GM21447 (cell line): ENCODE measurements around the gene NFIX.

Experiments
- ATAC-seq: cut with Tn5 transposase; IDR thresholded peaks from one replicate; pipeline ENCODE4 v1.9.1; 2021; ENCODE audit not compliant: unreplicated experiment

Gene NFIX

DNA sequence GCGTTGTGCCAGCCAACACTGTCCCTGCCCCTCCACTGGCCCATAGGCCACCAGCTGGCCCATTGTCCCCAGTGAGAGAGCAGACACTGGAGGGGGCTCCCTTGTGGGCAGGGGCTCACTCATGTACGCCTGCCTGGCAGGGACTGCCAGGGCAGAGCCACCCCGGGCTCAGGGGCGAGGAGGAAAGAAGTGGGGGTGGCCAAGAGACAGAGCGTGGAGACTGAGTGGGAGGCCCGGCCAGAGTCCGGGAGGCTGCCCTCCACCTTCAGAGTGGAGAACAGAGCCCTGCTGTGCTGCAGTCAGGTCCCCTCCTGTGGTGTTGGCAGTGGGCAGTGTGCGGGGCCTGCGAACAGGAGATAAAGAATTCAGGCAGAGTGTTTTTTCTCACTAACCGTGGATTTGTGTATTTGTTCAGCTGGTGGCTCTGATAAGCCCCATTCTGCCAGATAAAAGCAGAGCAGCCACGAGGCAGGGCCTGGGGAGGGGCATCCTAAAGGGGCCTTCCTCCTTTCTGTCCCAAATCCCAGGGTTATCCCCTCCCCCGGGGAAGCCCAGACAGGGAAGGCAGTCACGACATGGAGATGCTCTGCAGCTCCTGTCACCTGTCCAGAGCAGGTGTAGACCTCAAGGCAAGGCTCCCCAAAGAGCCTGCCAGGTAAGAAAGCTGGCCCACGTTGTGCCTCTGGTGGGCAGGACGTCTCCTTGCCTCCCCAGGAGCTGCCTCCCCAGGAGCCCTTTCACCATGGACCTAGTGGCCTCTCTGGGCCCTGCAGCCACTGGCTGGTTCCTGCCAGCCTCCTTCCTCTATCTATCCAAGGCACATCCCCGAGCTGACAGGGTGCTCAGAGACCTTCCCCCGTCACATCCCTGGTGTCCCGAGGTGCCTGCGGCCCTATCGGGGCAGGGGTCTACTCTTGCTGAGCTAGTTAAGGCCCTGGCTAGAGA is 74.4 kb downstream of the NFIX start:
- ATAC-seq = no peak

DNA sequence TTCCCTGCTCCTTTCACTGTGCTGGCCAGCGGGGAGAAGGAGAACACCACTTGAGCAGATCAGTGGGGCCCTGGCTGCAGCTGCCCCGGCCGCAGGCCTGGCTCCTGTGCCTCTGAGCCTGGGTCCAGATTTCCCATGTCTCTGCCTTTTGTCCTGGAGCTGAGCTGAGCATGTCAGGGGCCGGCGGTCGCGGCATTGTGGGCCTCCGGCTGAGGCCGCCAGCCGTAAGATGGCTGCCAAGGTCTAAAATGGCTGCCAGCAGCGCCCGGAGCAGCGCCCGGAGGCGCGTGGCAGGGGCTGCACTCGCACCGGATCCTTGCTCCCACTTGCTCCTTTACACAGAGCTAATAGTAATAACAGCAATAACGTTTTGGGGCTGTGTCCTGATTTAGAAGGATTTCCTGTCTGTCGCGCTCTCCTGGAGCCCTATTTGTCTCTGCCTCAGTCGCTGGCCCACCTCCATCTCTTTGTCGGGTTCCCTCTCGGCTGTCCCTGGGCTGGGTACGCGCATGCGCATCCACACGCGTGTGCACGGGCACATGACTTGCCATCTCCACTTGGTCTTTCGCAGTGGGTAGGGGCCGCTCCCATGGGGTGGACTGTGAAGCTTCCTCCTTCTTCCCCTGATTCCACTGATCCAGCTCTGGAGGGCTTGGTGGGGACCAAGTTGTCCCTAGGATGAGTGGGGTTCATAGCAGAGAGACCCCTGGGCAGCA is 75.3 kb downstream of the NFIX start:
- ATAC-seq = no peak

DNA sequence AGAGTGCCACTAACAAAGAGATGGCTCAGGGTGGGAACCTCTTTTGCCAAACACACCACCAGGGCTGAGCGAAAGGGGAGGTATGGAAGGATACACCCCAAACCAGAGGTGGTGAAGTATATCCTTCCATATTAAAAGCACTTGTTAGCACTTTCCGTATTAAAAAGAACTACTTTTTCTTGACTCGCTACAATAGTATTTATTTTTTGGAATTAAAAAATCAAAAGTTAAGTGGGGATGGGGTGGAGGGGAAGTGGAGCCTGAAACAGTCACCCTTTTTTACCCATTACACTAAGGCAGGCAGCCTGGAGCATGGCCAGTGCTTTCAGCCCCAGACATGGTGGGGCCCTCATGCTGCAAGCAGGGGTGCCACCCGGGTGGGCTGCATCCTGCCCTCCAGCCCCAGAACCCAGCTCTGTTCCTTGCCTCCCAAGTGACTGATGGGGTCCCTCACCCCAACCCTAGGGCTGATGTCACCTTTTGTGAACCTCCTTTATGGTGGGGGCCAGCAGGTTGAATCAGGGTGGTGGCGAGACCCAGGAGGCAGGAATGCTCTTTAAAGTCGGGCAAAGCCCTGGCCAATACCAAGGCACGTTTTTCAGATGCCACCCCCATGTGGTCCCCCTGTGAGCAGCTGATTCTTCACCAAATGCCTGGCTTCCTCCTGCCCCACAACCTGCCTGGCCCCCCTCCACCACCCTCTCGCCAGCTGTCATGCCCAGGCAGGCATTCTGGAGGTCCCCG is 76.3 kb downstream of the NFIX start:
- ATAC-seq = no peak

DNA sequence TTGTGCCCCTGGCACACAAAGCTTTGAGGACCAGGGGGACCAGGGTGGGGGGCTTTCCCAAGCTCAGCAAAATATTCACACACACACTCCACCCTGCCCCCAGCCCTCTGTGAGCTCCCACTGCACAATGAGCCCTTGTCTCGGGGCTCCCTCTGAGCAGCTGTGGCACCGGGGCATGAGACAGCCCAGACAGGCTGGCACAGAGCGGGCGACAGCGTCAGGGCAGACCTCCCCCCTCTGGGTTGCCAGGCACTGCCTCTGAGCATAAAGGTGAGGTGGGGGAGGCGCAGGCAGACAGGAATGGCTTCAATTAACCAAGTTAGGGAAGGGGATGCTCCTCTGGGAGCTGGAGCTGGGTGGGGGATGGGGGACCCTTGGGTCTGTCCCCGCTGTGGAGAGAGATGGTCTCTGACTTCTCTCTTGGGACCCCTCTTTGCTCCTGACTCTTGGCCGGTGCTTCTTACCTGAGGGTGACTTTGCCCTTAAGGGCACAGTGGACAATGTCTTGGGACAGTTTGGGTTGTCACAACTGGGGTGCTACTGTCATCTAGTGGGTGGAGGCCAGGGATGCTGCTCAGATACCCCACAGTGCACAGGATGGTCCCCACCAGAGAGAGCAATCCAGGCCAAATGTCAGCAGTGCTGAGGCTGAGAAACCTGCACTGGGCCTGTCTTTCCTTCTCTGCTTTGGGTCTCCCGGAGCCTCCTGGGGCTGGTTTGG is 77.1 kb downstream of the NFIX start:
- ATAC-seq = no peak

DNA sequence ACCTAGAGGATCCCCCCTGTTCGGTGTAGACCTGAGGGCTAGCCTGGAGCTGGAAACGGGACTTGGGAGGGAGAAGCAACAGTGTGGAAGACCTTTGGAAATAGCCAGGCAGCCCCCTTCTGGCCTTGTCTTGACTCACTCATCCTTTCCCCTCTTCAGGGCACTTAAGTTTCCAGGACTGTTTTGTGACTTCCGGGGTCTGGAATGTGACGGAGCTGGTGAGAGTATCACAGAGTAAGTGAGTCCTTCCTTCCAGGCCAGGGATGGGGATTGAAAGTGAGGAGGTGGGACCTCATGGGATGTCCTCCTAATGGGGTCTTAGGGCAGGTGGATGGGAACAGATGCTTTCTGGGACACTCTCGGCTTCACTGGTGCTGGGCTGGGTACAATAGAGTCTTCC is 78.0 kb downstream of the NFIX start:
- ATAC-seq = no peak

DNA sequence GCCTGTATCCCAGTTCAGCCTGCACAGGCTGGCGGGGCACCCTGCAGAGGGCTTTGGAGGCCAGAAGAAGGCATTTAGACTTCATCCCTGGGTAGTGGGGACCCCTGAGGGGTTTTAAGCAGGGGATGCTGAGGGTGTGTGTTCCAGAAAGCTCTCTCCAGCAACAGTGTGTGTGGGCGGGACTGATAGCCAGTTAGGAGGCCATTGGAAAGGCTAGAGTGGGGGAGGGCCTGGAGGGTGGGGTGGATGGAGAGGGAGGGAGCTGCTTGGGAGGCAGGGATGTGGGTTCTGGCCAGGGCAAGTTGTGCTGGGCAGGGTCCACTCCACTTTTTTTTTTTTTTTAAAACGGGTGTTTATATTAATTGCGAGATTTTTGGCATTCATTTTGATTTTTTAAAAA is 79.1 kb downstream of the NFIX start:
- ATAC-seq = no peak

DNA sequence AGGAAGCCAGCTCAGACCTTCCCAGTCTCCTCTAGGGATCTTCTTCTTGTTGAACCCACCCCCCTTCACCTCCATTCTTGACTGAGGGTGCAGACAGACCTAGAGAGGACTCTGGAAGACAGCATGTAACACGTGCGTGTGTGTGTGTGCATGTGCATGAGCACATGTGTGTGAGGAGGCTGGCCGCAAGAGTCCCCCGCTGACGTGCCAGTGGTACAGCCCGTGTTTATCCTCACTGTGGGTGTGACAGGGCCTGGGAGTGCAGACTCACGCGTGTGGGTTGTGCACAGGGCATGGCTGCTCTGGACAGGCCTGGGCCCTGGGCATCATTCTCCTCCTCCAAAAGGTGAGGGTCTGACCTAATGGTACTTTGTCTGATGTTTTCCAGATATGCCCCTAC is 81.0 kb downstream of the NFIX start:
- ATAC-seq = no peak

DNA sequence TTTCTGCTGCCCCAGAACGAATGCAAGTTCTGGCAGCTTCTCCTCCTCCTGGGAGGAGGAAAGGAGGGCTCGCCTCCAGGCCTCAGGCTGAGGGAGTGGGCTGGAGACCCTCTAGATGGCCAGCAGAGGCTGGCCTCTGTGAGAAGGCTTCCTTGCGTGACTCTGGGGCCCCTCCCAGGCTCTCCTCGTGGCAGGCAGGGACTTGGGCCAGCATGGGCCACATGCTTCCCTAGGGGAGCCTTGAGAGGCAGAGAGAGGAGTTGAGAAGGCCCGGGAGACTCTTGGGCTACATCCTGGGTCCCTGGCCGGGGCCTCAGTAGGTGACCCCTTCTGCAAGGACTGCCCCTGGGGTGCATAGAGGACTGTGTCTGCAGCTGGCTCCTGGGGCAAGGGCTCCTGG is 81.5 kb downstream of the NFIX start:
- ATAC-seq = no peak

DNA sequence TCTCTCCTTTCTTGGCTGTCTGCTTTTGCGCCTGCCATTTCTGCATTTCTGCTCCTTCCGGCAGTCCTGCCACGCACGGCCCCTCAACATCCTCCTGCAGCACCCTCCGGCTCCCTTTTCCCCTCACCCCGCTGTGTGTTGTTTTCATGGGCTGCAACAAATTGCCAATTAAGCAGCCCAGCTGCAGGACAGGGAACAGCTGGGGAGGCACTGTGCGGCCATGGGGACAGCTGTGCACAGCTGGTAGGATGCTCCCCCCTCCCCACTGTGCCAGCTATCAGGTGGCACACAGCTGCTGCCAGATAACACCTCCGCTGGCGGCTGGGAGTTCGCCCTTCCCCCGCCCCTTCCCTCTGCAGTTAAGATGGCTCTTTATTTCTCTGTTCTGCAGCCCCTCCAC is 82.0 kb downstream of the NFIX start:
- no peak for ATAC-seq

DNA sequence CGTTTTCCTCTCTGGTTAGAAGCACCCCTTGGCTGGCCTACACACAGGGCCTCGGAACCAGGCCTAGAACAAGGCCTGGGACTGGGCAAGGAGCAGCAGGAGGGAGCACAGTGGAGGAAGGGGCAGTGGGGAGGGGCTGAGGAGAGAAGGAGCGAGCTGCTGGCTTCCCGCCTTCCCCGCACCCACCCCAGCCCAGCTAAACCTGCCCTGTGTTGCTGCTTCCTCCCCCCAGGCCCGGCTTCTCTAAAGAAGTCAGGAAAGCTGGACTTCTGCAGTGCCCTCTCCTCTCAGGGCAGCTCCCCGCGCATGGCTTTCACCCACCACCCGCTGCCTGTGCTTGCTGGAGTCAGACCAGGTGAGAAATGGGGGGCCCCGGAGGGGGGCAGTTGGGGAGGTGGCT is 83.1 kb downstream of the NFIX start:
- no peak for ATAC-seq

DNA sequence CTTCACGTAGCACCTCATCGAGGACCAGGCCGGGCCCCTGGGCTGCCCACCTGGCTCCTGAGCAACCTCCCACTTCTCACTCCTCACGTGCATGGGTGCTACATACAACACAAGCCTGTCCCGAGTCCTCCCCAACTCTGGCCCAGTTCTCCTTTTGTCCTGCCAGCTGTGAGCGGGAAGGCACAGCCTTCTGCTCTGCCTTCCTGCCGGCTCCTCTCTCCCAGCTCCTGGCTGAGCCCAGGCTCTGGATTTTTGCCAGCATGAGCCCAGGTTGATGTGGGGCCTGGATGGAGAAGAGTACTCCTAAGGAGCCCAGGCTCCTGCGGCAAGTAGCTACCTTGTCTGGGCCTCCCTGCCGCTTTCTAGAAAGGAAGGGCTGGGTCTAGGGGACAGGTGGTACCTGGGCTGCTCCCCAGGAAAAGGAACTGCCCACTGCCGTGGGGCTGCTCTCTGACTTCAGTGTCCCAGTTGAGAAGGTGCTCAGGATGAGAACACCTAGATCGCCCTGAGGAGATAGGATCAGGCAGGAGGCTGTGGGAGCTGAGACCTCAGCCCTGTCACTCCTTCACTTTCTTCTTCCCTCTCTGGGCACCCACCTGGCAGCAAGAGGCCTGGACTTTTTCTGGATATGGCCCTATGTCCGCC is 83.7 kb downstream of the NFIX start:
- ATAC-seq = no peak

DNA sequence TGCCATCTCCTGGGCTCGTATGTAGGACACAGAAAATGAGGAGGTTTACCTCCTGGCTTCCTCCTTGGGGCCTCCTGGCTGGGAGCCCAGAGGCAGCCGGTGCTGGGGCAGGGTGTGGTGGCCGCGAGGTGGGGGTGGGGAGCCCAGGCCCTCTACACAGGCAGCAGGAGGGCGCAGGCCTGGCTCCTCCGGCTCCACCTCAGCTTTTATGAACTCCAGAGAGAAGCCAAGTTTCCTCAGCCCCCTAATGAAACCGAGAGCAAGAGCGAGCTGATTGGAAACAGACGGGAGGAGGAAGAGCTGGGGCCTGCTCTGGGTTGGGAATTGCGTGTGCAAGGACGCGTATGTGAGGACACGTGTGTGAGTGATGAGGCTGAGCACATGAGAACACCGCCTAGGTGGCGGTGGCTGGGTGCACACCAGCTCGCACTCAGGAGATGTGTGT is 84.3 kb downstream of the NFIX start:
- no peak for ATAC-seq

DNA sequence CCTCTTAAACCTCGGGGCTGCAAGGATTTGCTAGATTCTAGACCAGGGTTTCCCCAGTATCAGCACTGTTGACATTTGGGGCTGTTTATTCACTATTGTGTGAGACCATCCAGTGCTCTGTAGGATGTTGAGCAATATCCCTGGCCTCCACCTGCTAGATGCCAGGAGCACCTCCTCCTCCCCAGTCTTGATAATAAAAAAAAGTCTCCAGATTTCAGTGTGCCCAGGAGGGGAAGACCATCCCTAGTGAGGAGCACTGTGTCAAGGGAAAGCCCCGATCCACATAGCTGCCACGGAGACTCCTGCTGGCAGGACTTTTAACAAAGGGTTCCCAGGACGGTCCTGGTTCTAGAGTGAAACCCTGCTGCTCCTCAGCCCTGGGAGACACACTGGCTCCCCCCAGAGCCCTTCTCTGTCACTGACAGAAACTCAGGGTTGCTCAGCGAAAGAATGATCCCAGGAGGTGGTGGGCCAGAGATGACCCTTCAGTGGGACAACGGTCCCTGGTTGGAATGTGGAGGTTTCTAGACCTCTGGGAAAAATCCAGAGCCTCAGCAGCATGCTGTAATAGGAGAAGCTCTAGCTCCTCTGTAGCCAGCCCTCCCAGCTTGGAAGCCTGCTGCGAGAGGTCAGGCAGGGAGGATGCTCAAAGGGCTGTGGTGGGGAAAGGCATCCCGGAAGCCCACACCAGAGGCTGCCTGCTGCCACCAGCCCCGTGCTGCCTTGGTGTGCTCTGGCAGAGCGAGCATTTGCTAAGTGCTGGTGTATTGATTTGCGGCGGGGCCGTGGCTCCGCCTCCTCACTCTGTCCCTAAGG is 87.1 kb downstream of the NFIX start:
- ATAC-seq = no peak

DNA sequence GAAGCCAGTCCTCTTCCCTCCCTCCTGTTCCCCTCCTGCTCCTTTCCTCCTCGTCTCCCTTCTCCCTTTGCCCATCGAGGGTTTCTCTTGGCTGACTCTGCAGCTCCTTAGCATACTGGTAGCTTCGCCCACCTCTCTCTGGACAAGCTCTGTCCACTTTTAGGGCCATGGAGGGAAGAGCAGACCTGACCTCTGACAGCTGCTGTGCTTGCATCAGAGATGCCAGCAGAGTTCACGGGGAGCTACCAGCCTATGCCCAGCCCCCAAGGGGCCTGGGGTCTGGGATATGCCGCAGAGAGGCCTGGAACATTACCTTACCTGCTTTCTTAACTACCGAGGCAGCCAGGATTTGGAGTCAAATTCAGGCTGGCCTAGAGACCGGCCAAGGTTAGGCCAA is 87.7 kb downstream of the NFIX start:
- ATAC-seq = no peak

DNA sequence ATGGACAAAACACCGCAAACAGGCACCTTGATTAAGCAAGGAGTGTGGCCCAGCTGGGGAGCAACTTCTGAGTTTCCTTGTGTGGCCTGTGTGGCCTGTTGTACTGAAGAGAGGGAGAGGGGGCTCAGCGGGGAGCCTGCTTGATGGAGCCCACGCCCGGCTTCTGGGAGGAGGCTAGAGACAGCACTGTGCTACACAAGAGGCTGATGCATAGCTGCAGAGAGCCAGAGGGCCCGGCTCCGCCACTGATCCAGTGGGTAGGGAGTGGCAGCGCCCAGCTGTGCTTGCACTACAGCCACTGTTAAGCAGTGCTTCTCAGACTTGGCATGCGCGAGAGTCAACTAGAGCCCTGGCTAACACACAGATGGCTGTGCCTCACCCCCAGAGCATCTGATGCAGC is 88.4 kb downstream of the NFIX start:
- ATAC-seq = no peak

DNA sequence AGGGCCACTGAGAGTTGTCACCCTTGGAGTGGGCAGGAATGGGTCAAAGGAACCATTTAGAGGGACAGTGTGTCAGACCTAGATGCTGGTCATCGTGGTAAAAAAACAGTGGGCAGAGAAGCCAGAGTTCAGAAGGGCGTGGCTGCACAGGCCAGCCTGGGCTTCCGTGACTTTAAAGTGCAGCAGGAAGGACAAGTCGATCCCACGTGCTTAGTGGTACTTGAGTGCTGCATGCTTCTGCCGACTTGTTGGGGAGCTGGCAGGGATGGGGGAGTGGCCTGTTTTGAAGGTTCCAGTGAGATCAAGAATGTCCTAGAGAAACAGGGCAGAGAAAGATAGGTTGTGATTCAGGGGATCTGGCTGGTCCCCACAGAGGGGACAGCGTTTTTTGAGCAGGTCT is 90.4 kb downstream of the NFIX start:
- ATAC-seq = no peak

DNA sequence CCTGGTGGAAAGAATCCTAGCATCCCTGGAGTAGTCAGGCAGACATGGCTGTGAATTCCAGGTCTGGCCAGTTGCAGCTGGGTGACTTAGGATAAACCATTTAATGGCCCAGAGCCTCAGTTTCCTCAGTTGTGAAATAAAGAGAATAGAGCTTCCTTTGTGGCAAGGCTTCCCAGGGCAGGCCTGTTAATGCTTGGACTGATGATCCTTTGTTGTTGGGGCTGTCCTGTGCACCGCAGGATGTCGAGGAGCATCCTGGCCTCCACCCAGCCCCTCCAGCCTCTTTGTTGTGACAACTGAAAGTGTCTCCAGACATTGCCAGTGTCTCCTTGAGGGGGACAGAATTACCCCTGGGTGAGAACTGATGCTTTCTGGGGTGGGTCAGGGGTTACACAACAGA is 91.1 kb downstream of the NFIX start:
- ATAC-seq = no peak

DNA sequence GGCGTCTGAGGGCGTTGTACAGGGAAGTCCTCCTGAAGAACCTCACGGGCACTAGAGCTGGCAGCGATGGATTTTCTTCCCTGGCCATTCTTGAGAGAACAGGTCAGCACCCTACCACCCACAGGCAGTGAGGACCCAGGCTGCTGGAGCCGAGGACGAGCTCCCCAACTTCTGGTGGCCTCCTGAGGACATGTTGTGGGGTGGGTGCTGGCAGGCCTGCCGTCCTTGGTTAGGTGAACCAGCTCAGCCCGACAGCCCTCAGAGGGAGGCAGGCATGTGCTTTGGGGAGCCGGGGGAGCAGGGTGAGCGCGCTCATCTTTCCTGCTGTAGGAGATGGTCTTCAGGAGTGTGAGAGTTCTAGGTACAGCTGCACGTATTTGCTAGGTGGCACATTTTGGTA is 92.0 kb downstream of the NFIX start:
- ATAC-seq = no peak

DNA sequence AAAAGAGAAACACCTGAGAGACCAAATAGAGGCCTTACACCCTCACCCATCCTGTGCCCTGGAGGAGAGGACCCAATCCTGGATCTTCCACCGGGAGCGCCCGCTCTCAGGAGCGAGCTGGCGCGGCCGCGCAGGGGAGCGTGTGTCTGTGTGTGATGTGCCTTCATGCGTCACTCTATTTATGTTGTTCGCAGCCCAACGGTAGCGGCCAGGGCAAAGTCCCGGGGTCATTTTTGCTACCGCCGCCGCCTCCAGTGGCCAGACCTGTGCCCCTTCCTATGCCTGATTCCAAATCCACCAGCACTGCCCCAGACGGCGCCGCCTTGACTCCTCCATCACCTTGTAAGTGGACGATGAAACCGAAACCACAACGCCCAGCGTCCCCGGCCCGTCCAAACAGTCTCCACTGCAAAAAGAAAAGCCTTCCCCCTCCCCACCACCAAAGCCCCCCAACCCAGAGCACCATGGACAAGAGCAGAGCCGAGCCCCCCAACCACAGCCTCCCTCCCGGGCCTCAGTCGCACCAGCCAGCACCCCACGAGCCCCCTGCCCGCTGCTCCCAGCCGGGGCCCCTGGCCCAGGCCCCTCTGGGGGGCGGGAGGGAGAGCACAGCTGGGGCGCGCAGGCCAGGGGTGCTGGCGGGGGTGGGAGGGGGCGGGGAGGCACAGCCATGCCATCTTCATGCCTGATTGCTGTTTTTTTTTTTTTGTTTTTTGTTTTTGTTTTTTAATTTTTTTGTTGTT is 92.7 kb downstream of the NFIX start:
- ATAC-seq = no peak
